Body of pancreas (tissue), 4 donors: Measurements from ENCODE around the gene RABL2A.
"Not testable (repeated sequence)": the region's sequence is repeated elsewhere in the genome, so short reads cannot be mapped to it uniquely, and the experiment has no call there.

ENCODE experiments used
- CTCF ChIP-seq, 7 experiments: fragments of 450-650 bp in 4 of 7; fragments of 200-600 bp in 3 of 7; sonication (generic) in 3 of 7; IDR thresholded peaks; one replicate each; pipeline ENCODE4 v1.5.1; 2016 to 2019; ENCODE audit warnings: antibody characterized with exemption in 7 of 7
- POLR2A ChIP-seq, 3 donors: fragments of 450-650 bp; IDR thresholded peaks; one replicate each; pipeline ENCODE4 v1.6.1; 2016; ENCODE audit warnings: antibody characterized with exemption in 3 of 3, mild to moderate bottlenecking in 2 of 3

- not testable (repeated sequence) for TF ChIP-seq CTCF, POLR2A (IDR thresholded peaks at IDR 0.05)
Observed at GRCh38 chr2:113606036-113606435, 21.0 kb upstream of the RABL2A start.
